ENCODE results near the gene MCFD2.

Gene MCFD2

DNA sequence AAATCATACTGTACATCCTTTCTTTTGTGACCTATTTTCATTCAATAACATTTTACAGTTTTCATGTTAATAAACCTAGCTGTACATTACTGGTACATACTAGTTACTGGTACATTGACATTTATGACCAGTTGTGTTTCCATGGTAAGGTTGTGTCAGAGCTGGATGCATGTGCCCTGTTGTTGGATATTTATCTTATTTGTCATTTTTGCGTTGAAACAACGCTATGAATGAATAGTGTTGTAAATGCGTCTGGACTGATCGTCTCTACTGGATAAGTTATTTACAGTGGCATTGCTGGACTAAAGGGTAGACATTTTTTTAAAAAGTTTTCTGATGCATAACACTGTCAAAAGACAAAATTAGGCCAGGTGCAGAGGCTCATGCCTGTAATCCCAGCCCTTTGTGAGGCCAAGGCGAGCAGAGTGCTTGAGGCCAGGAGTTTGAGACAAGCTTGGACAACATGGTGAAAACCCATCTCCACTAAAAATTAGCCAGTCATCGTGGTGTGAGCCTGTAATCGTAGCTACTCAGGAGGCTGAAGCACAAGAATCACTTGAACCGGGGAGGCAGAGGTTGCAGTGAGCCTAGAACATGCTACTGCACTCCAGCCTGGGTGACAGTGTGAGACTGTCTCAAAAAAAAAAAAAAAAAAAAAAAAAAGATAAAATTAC lies 40.2 kb downstream of the MCFD2 start:
- DNase-seq = no peak
- Histone ChIP-seq H3K27me3 (ENCODE audit: insufficient read depth, low read depth, severe bottlenecking) (no peaks in the 10 kb centered on the region), H3K27ac (no peak overlapping the region), H3K4me3 (ENCODE audit: low read depth, low read length) (no peak overlapping the region), H3K9me3 (ENCODE audit: severe bottlenecking) (no peaks in the 10 kb centered on the region), H3K36me3 (no peaks in the 10 kb centered on the region)
- no peak for TF ChIP-seq CTCF (IDR thresholded peaks at IDR 0.05; ENCODE audit: low read depth, low read length)

GRCh38 chr2:46874236-46874929 lies 41.2 kb downstream of the MCFD2 start:
- H3K4me3 ChIP-seq (ENCODE audit: low read depth, low read length) = no peak overlapping the region
- no peaks in the 10 kb centered on the region for H3K9me3 ChIP-seq (ENCODE audit: severe bottlenecking)
- no peak for TF ChIP-seq CTCF (IDR thresholded peaks at IDR 0.05; ENCODE audit: low read depth, low read length)
- no peak overlapping the region for H3K27ac ChIP-seq
- H3K36me3 ChIP-seq = no peaks in the 10 kb centered on the region
- H3K27me3 ChIP-seq (ENCODE audit: insufficient read depth, low read depth, severe bottlenecking) = no peaks in the 10 kb centered on the region
- DNase-seq = no peak

DNA sequence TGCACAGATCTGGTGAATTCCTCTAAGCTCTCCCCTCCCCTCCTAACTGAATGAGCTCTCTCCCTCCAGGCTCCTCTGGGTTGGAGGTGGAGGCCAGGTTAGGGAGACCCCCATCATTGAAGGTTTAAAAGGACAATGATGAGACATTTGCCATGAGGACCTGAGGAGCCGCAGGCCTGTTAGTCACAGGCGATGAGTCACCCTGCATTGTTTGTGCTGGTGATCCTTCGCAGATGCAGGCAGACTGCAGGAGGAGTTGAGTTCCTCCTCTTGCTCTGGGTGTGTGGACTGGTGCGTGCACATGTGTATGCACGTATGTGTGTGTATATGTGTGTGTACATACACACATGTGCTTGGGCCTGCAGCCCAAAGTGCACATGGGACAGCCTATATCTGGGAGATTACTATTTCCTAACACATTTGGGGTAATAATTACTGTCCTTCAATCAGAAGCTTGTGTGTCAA lies 42.0 kb downstream of the MCFD2 start:
- DNase-seq = no peak
- Histone ChIP-seq H3K4me3 (ENCODE audit: low read depth, low read length) (no peak overlapping the region), H3K36me3 (no peaks in the 10 kb centered on the region), H3K27me3 (ENCODE audit: insufficient read depth, low read depth, severe bottlenecking) (no peaks in the 10 kb centered on the region), H3K9me3 (ENCODE audit: severe bottlenecking) (no peaks in the 10 kb centered on the region), H3K27ac (no peak overlapping the region)
- no peak for TF ChIP-seq CTCF (IDR thresholded peaks at IDR 0.05; ENCODE audit: low read depth, low read length)

DNA sequence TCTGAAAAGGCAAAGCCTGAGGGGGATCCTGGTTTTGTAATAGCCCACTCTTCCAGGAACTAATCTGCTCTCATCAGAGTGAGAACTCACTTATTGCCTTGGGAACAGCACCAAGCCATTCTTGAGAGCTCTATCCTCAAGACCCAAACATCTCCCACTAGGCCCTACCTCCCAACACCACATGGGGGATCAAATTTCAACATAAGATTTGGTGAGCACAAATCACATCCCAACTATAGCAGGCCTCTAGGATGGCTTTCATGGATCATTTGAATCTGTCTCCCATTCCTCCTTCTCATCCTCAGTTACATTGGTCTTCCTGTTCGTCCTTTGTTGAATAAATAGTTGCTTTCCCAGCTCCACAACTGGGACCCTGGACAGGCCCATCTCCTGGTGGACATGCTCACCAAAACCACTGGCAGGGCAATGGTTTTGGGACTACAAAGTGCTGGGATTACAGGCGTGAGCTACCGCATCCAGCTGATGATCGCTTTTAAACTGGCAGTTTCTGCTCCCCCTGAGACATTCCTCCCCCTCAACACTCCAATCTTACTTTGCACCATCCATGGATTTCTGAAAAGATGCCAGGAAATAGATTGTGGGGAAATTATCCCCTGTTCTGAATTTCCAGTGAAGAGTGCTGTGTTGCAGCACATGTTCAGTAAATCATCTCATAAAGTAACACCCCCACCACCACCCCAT lies 42.6 kb downstream of the MCFD2 start:
- H3K27me3 ChIP-seq (ENCODE audit: insufficient read depth, low read depth, severe bottlenecking) = no peaks in the 10 kb centered on the region
- H3K4me3 ChIP-seq (ENCODE audit: low read depth, low read length) = no peak overlapping the region
- no peaks in the 10 kb centered on the region for H3K36me3 ChIP-seq
- no peak overlapping the region for H3K27ac ChIP-seq
- no peaks in the 10 kb centered on the region for H3K9me3 ChIP-seq (ENCODE audit: severe bottlenecking)
- TF ChIP-seq CTCF (IDR thresholded peaks at IDR 0.05; ENCODE audit: low read depth, low read length) = no peak
- DNase-seq = no peak

DNA sequence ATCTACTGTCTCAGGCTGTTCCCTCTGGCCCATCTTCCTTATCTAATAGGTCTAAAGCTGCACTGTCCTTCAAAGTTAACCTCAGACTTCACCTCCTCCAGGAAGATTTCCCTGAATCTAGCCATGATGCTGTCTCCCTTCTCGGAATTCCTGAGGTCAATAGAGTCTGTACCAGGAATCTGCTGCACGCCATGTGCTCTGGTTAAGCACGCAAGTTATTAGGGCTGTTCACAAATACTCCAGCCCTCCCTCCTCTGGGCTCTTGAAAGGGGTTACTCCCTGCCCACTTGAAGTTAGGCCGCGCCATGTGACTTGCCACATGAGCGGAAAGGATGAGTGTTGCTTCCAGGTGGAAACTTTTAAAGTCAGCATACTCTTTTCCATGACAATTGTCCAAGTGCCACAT lies 43.6 kb downstream of the MCFD2 start:
- peaks cover 3% of the 10 kb centered on the region for H3K9me3 ChIP-seq (ENCODE audit: severe bottlenecking)
- no peak overlapping the region for H3K27ac ChIP-seq

More for the DNA sequence above, 43.6 kb downstream of the MCFD2 start:
- no peaks in the 10 kb centered on the region for H3K36me3 ChIP-seq
- no peaks in the 10 kb centered on the region for H3K27me3 ChIP-seq (ENCODE audit: insufficient read depth, low read depth, severe bottlenecking)
- DNase-seq = no peak
- TF ChIP-seq CTCF (IDR thresholded peaks at IDR 0.05; ENCODE audit: low read depth, low read length) = no peak
- H3K4me3 ChIP-seq (ENCODE audit: low read depth, low read length) = no peak overlapping the region

Data from WERI-Rb-1 (cell line).